HG03175 (cell line): ENCODE measurements around the gene UGGT1.
A peak's percentile ranks its signal among the peaks of the same experiment; 100 is the strongest.

Experiments
- ATAC-seq: cut with Tn5 transposase; IDR thresholded peaks from one replicate; pipeline ENCODE4 v1.9.1; 2021; ENCODE audit warnings: mild to moderate bottlenecking, moderate library complexity; ENCODE audit not compliant: unreplicated experiment

UGGT1 gene, protein sequence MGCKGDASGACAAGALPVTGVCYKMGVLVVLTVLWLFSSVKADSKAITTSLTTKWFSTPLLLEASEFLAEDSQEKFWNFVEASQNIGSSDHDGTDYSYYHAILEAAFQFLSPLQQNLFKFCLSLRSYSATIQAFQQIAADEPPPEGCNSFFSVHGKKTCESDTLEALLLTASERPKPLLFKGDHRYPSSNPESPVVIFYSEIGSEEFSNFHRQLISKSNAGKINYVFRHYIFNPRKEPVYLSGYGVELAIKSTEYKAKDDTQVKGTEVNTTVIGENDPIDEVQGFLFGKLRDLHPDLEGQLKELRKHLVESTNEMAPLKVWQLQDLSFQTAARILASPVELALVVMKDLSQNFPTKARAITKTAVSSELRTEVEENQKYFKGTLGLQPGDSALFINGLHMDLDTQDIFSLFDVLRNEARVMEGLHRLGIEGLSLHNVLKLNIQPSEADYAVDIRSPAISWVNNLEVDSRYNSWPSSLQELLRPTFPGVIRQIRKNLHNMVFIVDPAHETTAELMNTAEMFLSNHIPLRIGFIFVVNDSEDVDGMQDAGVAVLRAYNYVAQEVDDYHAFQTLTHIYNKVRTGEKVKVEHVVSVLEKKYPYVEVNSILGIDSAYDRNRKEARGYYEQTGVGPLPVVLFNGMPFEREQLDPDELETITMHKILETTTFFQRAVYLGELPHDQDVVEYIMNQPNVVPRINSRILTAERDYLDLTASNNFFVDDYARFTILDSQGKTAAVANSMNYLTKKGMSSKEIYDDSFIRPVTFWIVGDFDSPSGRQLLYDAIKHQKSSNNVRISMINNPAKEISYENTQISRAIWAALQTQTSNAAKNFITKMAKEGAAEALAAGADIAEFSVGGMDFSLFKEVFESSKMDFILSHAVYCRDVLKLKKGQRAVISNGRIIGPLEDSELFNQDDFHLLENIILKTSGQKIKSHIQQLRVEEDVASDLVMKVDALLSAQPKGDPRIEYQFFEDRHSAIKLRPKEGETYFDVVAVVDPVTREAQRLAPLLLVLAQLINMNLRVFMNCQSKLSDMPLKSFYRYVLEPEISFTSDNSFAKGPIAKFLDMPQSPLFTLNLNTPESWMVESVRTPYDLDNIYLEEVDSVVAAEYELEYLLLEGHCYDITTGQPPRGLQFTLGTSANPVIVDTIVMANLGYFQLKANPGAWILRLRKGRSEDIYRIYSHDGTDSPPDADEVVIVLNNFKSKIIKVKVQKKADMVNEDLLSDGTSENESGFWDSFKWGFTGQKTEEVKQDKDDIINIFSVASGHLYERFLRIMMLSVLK (N-terminal part only)

DNA sequence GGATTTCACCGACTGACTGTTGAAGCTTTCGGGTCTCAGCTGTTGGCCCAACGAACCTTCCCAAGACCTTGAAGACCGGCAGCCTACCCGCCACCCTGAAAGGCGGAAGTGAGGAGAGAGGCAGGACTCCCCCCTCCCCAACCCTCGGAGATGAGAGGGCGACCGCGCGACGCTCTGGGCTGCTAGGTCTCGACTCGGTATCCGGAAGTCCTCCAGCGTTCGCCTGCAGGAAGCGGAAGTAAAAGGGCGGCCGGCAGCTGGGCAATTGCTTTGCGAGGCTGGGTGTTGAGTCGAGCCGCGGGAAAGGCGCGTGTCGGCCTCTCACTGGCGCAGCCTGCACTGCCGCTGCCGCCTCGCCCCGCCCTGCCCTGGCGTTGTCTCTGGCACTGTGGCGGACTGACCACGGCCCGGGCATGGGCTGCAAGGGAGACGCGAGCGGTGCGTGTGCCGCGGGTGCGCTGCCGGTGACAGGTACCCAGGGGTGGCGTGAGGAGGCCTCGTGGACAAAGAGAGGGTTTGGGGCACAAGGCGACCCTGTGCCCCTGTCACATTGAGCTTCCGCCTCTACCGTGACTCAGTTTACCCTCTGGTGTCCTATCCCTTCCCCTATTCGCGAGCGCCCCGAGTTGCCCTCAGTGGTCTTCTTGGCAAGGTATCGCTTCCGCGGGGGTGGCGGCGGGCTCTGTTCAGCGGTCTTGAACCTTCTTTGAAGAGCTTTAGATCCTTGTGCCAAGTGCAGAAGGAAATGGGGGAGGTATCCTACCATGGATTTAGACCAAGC lies at the start of gene UGGT1:
Gene UGGT1, plus strand, starts transcription at position 256 of the 781 bp plus-strand sequence. Its CDS starts 158 bp downstream, at position 414.
- peak; percentile 95 for ATAC-seq

DNA sequence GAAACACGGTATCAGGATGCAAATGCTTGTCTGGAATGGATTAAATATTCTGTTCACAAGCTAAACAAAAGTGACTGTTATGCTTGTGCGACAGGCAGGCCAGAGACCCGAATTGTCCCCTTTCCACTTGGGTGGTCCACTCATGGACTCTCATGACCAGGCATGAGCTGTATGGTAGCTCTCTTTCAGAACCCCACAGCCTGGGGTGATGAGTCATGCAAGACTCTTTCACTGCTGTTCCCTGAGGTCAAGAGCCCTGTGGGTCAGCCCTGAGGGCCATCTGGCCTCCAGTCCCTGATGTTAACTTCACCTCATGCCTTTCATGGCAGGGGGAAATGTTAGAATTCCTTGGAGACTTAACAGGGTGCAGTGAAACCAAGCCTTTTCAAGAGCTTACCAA lies 49.4 kb upstream of the UGGT1 start:
- ATAC-seq: no peak

DNA sequence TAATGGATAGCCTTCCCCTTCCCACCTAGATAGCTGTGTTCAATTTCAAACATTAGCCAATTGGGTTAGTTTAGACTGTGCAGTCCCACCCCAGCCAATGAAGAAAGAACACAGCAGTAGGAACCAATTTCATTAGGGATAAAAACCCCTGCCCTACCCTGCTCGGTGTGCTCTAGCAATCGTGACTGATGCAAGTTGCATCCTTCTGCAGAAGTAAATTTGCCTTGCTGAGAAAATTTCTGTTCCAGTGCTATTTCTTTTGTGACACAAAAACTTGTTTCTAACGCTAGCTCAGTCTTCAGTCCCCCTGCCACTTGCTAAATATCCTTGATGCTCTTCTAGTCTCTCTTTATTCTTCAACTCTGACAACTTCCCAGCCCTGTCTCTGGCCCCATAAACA lies 48.0 kb upstream of the UGGT1 start:
- ATAC-seq: no peak

DNA sequence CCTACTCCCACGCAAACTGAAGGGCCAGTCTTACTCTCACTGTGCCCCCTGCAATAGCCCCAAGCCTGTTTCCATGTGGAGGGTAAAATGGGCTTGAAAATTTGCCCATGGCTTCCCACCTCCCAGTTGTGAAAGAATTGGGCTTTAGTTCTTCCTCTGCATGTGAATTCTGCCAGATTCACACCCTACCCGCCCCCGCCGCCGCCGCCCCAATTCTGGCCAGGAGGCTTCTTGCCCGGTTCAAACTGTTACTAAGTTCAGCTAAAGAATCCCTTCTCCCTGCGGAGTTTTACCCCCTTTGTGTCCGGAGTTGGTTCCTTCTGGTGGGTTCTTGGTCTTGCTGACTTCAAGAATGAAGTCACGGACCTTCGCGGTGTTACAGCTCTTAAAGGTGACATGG lies 37.7 kb upstream of the UGGT1 start:
- ATAC-seq: no peak

DNA sequence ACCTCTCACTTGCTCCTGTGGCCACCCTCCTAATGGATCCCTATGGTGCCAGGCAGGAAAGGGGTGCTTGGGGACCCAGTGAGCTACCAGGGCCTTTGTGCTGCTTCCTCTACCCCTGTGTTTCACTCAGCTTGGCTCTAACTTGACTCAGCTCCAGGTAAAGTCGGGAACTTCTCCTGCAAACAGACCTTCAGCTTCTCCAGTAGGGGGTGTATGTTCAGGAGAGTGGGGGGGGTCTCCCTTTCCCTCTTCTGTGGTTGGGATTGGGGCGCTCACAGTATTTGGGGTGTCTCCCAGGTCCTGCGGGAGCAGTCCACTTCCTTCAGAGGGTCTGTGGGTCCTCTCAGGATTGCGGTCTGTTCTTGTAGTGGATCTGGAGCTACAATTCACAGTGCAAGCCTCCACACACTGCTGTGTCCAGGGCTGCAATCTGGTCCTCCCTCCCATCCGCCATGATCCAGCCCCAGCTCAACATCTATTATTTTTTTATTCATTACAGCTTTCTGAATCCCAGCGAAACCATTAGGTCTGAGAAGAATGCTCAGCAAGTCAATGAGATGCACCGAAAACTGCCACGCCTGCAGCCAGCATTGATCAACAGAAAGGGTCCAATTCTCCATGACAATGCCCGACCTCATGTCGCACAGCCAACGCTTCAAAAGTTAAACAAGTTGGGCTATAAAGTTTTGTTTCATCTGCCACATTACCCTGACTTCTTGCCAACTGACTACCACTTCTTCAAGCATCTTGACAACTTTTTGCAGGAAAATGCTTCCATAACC lies 36.7 kb upstream of the UGGT1 start:
- no peak for ATAC-seq

DNA sequence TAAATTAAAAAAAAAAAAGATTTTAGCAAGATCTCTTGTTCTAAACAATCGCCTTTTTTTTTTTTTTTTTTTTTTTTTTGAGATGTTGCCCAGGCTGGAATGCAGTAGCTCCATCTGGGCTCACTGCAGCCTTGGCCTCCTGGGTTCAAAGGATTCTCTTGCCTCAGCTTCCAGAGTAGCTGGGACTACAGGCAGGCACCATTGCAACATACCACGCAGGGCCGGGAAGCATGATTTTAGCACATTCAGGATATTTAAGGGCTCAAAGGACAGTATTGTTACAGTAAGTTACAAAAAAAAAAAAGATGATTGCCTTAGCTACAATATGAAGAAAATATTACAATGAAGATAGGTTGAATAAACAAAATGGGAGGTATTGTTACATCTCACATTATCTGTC lies 33.7 kb upstream of the UGGT1 start:
- no peak for ATAC-seq

DNA sequence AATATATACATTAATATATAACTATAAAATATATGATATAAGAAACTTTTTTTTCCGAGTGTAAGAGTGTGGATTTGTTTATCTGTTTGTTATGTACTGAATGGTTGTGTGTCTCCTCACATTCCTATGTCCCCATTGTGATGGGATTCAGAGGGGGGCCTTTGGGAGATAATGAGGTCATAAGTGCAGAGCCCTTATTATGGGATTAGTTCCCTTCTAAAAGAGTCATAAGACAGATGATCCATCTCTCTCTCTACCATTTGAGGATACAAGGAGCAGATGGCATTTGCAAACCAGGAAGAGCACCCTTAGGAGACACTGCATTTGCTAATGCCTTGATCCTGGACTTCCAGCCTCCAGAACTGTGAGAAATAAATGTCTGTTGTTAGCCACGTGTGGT lies 32.9 kb upstream of the UGGT1 start:
- ATAC-seq: no peak

DNA sequence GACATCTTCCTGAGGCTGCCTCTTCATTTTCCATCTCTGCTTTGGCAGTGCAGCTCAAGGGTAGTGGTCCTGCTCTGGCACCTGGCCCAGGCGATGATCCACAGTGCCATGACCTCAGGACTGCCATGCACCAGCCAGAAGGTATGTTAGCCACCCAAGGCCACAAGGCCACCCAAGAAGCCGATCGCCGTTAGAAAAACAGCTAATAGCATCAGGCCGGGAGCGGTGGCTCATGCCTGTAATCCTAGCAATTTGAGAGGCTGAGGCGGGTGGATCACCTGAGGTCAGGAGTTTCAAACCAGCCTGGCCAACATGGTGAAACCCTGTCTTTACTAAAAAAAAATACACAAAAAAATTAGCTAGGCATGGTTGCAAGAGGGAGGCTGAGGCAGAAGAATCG lies 28.4 kb upstream of the UGGT1 start:
- no peak for ATAC-seq

DNA sequence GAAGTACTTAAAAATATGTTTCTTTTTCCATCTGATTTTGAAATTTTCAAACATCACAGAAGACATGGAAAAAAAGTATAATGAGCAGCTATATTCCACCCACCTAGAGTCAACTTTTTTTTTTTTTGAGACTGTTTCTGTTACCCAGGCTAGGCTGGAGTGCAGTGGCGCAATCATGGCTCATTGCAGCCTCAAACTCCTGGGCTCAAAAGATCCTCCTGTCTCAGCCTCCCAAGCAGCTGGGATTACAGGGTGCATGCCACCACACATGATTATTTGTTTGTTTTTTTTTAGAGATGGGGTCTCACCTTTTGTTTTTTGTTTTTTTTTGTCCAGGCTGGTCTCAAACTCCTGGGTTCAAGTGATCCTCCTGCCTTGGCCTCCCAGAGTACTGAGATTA lies 26.6 kb upstream of the UGGT1 start:
- no peak for ATAC-seq

DNA sequence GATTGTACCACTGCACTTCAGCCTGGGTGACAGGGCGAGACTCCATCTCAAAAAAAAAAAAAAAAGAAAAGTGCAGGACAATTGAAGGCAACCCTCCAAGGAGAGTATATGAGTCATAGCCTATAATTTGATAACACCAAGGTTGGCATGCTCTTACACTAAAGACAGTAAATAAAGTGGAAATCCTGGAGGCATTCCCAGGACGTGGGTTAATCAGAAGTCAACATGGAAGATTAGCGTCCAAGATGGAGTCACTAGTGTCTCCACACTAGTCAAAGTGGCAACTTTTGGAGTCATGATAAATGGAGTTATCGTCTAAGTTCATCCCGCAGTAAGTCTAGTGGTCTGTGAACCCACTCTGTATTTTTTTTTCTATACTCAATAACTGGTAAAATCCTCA lies 21.2 kb upstream of the UGGT1 start:
- ATAC-seq: no peak

DNA sequence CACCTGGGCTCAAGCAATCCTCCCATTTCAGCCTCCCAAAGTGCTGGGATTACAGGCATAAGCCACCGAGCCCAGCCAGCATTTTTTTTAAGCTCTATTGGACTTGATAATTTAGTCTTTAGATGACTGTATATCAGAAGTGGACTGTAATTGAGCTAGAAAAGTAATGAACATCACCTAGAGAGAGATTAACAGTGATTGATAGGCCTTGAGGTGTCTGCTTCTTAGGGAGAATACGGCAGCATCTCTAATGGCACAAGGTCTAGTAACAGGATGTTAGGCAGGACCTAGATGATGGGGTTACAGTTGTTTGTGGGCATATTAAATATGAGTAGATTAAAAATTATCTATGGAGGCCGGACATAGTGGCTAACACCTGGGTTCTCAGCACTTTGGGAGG lies 17.7 kb upstream of the UGGT1 start:
- ATAC-seq: no peak

DNA sequence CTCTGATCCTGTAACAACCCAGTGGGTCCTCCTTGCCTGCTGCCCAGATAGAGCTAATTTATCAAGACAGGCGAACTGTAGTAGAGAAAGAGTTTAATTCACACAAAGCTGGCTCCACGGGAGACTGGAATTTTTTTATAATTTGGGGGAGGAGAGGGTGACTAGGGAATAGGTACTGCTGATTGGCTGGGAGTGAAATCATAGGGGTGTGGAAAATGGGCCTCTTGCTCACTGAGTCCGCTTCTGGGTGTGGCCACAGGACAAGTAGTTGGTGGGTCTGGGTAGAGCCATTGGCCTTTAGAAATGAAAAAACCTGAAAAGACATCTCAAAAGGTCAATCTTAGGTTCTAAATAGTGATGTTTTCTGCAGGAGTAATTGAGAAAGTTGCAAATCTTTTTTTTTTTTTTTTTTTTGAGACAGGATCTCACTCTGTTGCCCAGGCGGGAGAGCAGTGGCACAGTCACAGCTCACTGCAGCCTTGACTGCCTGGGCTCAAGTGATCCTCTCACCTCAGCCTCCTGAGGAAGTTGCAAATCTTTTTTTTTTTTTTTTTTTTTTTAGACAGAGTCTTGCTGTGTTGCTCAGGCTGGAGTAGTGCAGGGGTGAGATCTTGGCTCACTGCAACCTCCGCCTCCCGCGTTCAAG lies 14.4 kb upstream of the UGGT1 start:
- ATAC-seq: no peak

DNA sequence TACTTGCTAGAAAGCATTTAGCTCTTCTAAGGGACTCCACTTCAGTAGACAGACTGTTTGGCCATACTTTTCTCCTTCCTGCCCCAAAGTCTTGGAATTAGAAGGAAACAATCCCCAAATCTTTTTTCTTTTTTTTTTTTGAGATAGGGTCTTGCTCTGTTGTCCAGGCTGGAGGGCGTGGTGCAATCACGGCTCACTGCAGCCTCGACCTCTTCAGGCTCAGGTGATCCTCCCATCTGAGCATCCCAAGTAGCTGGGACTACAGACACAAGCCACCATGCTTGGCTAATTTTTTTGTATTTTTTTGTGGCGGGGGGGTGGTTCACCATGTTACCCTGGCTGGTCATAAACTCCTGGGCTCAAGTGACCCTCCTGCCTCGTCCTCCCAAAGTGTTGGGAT lies 6.2 kb upstream of the UGGT1 start:
- no peak for ATAC-seq

DNA sequence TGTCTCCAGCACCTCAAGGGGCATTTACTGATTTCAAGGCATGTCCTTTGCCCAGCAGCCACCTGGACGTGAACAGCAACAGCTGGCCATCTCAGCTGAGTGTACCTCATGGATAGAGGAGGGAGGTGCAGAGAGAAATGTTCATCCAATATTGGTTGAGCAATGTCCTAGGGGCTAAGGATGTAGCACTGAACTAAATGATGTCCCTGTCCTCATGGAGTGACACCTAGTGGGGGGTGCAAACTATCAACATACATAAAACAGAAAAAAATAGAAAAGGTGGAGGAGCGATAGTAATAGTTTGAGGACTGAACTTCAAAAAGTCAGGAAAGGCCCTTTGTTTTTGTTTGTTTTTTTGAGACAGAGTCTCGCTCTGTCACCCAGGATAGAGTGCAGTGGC lies 4.8 kb upstream of the UGGT1 start:
- ATAC-seq: no peak

DNA sequence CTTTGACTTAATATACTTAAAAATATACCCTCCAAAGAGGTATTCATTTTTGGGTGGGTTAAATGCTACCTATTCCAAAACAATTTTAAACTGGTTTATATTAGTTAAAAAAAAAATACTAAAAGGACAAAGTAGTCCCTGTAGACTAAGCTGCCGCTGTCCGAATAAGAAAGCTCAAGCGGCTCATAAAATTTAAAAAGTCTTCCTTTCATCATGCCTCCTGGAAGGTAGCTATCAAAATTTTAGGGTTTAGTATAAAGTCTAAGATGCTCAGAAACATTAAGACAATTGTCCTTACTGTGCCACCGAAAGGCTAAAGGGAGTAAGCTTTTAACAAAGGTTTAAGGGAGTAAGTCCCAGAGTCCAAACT lies 440 bp upstream of the UGGT1 start:
- no peak for ATAC-seq

DNA sequence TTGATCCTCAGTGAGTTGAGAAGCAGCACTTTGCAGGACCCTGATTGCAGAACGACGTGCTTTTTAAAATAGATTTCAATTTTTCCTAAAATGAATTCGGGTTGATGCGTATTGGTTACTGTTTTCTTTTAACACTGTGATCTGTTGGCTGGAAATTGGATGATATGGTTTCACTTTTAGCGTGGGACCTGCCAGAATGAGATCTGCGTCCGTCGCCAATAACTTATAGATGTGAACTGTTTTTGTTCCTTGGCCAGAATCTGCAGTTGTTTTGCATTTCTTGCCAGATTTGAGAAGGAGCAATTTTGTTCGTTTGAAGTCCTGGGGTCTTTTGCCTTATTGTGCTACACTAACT lies 703 bp downstream of the UGGT1 start:
- no peak for ATAC-seq

DNA sequence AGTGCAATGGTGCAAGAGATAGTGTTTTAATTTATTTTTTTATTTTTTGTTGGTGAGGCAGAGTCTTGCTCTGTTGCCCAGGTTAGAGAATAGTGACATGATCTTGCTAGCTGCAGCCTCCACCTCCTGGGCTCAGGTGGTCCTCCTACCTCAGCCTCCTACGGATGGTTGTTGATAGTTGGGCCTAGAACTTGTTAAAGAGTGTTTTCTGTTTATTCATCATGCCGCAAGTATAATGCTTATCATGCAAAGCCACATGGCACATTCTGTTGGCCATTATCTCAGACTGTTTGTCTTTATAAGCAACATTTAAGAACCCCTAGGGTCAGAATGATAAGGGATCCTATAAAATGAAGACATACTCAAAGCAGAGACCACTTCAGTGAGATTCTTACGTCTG lies 1.7 kb downstream of the UGGT1 start:
- no peak for ATAC-seq

DNA sequence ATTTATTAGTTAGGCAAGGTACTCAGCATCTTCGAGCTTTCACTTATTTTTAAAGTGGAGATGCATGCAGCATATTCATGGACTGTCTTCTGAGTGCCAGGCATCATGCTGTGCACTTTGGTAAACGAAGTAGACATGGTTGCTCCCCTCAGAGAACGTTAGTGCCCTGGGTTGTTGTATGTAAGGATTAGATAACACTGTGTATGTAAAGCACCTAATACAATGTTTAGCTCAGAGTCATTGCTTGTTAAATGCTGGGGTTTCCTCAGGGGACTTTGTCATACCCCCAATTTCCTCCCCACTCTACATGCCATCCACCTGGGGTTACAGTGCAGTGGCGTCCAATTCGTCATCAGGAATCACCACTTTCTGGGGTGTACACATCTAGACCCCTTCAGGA lies 2.8 kb downstream of the UGGT1 start:
- no peak for ATAC-seq

DNA sequence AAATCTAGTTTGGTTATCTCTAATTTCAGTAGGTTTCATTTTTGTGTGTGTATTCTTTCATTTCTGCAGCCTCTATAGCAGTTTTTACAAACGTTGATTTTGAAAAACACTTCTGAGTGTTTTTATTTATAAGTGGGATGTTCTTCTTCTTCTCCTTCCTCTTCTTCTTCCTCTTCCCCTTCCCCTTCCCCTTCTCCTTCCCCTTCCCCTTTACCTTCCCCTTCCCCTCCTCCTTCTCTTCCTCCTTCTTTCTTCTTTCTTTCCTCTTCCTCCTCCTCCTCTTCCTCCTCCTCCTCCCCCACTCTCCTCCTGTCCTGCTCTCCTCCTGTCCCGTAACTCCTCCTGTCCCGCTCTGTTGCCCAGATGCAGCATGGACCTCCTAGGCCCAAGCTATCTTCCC lies 4.2 kb downstream of the UGGT1 start:
- no peak for ATAC-seq
